Stimulated activated CD8-positive, alpha-beta memory T cell treated with anti-CD3 and anti-CD28 coated beads, Interleukin-4, amount 100 ng/mL, for 24 hours (primary cell): Measurements from ENCODE around the gene DUSP7.

ENCODE experiments used
- DNase-seq: peaks from one replicate; pipeline ENCODE4 v3.0.0-alpha.2; 2020; ENCODE audit warnings: low read depth

DUSP7 gene

GRCh38 chr3:52026041-52026440 is 30.3 kb downstream of the DUSP7 start:
- no peak for DNase-seq

GRCh38 chr3:52025453-52025852 is 30.9 kb downstream of the DUSP7 start:
- no peak for DNase-seq

GRCh38 chr3:52024765-52025452 is 31.5 kb downstream of the DUSP7 start:
- no peak for DNase-seq

GRCh38 chr3:52023860-52024764 is 32.3 kb downstream of the DUSP7 start:
- DNase-seq, result no peak

- DNase-seq, result no peak
Observed at GRCh38 chr3:52023101-52023770, 33.1 kb downstream of the DUSP7 start.

- no peak for DNase-seq
Observed at GRCh38 chr3:52022323-52023100, 33.9 kb downstream of the DUSP7 start.

GRCh38 chr3:52021489-52022268 is 34.7 kb downstream of the DUSP7 start:
- DNase-seq, result no peak

- DNase-seq, result no peak
Observed at GRCh38 chr3:52020796-52021195, 35.6 kb downstream of the DUSP7 start.

- DNase-seq, result no peak
Observed at GRCh38 chr3:52019352-52020080, 36.9 kb downstream of the DUSP7 start.

GRCh38 chr3:52018319-52019000 is 37.9 kb downstream of the DUSP7 start:
- DNase-seq, result no peak

GRCh38 chr3:52017586-52017985 is 38.8 kb downstream of the DUSP7 start:
- no peak for DNase-seq

GRCh38 chr3:52015438-52016228 is 40.7 kb downstream of the DUSP7 start:
- no peak for DNase-seq

- DNase-seq, result no peak
Observed at GRCh38 chr3:52014613-52015012, 41.8 kb downstream of the DUSP7 start.

GRCh38 chr3:52013802-52014598 is 42.4 kb downstream of the DUSP7 start:
- no peak for DNase-seq

- no peak for DNase-seq
Observed at GRCh38 chr3:52012699-52013098, 43.7 kb downstream of the DUSP7 start.

- no peak for DNase-seq
Observed at GRCh38 chr3:52010431-52010830, 45.9 kb downstream of the DUSP7 start.

- no peak for DNase-seq
Observed at GRCh38 chr3:52007291-52007690, 49.1 kb downstream of the DUSP7 start.

- DNase-seq, result no peak
Observed at GRCh38 chr3:52006820-52007133, 49.6 kb downstream of the DUSP7 start.
